D341Med (cell line): ENCODE measurements around the gene IGFALS.
"Not testable (repeated sequence)": the region's sequence is repeated elsewhere in the genome, so short reads cannot be mapped to it uniquely, and the experiment has no call there.

Source experiments
- DNase-seq: peaks from one replicate; pipeline ENCODE4 v3.0.0; 2012; ENCODE audit warnings: low spot score

The IGFALS gene

GRCh38 chr16:1818204-1818872 lies 24.8 kb upstream of the IGFALS start:
- no peak for DNase-seq

GRCh38 chr16:1817716-1818115 lies 24.2 kb upstream of the IGFALS start:
- no peak for DNase-seq

GRCh38 chr16:1817276-1817589 lies 23.7 kb upstream of the IGFALS start:
- no peak for DNase-seq

- DNase-seq, result no peak
These were observed 23.1 kb upstream of the IGFALS start for GRCh38 chr16:1816396-1817275.

GRCh38 chr16:1815461-1815860 lies 22.0 kb upstream of the IGFALS start:
- no peak for DNase-seq

GRCh38 chr16:1812732-1813163 lies 19.2 kb upstream of the IGFALS start:
- peak; percentile 88 for DNase-seq

GRCh38 chr16:1810536-1810935 lies 17.0 kb upstream of the IGFALS start:
- DNase-seq, result no peak

GRCh38 chr16:1810106-1810505 lies 16.6 kb upstream of the IGFALS start:
- no peak for DNase-seq

- no peak for DNase-seq
These were observed 15.8 kb upstream of the IGFALS start for GRCh38 chr16:1809281-1809801.

GRCh38 chr16:1808691-1809090 lies 15.2 kb upstream of the IGFALS start:
- no peak for DNase-seq

GRCh38 chr16:1807626-1808025 lies 14.1 kb upstream of the IGFALS start:
- no peak for DNase-seq

GRCh38 chr16:1800701-1801100 lies 7.2 kb upstream of the IGFALS start:
- DNase-seq, result no peak

- DNase-seq, result not testable (repeated sequence)
These were observed 5.8 kb upstream of the IGFALS start for GRCh38 chr16:1799263-1799662.

- DNase-seq, result no peak
These were observed 1.6 kb upstream of the IGFALS start for GRCh38 chr16:1794908-1795666.

GRCh38 chr16:1794221-1794871 lies 841 bp upstream of the IGFALS start:
- no peak for DNase-seq

GRCh38 chr16:1792836-1793577 lies 498 bp downstream of the IGFALS start:
- no peak for DNase-seq

- no peak for DNase-seq
These were observed 1.3 kb downstream of the IGFALS start for GRCh38 chr16:1791943-1792812.

- no peak for DNase-seq
These were observed 2.1 kb downstream of the IGFALS start for GRCh38 chr16:1791256-1791942.

GRCh38 chr16:1790611-1791255 lies 2.8 kb downstream of the IGFALS start:
- no peak for DNase-seq
